ENCODE measurements around the gene CYP2S1.

CYP2S1 gene

DNA sequence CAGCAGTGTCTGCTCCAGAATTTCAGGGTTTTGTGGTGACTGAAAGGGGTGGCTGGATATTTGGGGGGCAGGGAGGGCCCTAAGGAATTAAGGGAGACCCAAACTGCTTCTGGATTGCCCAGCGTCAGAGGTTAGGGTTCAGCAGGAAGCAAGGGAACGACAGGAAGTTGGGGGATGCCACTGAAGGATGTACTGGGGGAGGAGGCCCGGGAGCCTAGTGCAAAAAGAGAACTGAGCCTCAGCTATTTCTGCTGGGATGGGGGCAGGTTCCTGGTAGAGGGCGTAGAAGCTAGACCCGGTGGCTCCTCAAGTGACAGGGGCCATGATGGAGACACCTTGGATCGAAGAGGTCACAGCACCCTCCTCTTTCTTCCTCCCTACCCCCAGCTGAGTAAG is 1.1 kb downstream of the CYP2S1 start:
- Histone ChIP-seq H3K4me3 (IDR thresholded peaks at IDR 0.05; ENCODE audit: insufficient read depth, low read depth, low read length) (no peak overlapping the region), H3K9ac (no peak overlapping the region)

DNA sequence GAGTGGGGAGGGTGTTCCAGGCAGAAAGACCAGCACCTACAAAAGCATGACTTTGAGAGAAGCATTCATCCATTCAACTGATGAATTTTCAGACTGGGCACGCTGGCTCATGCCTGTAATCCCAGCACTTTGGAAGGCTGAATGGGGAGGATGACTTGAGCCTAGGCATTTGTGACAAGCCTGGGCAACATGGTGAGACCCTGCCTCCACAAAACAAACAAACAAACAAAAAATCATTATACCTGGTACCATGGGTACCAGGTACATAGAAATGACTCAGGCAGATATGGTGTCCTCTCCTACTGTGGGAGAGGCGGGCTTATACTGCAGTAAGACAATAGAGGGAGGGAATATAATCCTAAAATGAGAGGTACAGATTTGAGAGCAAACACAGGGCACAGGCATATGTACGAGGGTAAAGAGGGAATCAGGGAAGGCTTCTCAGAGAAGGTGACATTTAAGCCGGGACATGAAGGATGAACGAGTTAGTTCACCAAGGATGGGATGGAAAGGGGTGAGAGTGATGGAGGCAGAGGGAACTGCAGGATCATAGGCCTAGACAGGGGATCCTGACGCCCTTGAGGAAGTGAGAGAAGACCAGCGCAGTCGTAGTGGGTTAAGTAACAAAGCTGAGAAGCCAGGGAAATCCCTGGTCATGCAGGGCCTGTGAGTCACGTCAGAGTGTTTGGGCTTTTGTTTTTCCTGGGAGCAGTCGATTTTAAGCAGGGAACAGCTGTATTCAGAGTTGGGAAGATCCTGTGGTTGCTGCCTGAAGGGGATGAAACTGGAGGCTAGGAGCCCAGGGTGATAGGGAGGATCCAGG is 2.9 kb downstream of the CYP2S1 start:
- no peak overlapping the region for H3K9ac ChIP-seq
- H2AFZ ChIP-seq (ENCODE audit: low read depth), result no peak overlapping the region
- H3K27ac ChIP-seq, result no peak overlapping the region
- no peak overlapping the region for H3K4me3 ChIP-seq (IDR thresholded peaks at IDR 0.05; ENCODE audit: insufficient read depth, low read depth, low read length)
- H3K27me3 ChIP-seq (ENCODE audit: insufficient read depth, low read depth), result peaks cover 69% of the 10 kb centered on the region
- no peaks in the 10 kb centered on the region for H4K20me1 ChIP-seq (ENCODE audit: insufficient read depth)
- H3K4me2 ChIP-seq, result no peak overlapping the region
- no peaks in the 10 kb centered on the region for H3K36me3 ChIP-seq (ENCODE audit: insufficient read depth)
- TF ChIP-seq, protein P1, sequence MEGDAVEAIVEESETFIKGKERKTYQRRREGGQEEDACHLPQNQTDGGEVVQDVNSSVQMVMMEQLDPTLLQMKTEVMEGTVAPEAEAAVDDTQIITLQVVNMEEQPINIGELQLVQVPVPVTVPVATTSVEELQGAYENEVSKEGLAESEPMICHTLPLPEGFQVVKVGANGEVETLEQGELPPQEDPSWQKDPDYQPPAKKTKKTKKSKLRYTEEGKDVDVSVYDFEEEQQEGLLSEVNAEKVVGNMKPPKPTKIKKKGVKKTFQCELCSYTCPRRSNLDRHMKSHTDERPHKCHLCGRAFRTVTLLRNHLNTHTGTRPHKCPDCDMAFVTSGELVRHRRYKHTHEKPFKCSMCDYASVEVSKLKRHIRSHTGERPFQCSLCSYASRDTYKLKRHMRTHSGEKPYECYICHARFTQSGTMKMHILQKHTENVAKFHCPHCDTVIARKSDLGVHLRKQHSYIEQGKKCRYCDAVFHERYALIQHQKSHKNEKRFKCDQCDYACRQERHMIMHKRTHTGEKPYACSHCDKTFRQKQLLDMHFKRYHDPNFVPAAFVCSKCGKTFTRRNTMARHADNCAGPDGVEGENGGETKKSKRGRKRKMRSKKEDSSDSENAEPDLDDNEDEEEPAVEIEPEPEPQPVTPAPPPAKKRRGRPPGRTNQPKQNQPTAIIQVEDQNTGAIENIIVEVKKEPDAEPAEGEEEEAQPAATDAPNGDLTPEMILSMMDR (conservative IDR thresholded peaks at IDR 0.05; ENCODE audit: low read depth, low read length), result no peak
- H3K79me2 ChIP-seq (ENCODE audit: insufficient read depth, low read depth), result no peaks in the 10 kb centered on the region
- no peaks in the 10 kb centered on the region for H3K4me1 ChIP-seq (ENCODE audit: low read depth, poor library complexity, severe bottlenecking)

More for the DNA sequence above, 1.1 kb downstream of the CYP2S1 start:
- Histone ChIP-seq H3K36me3 (ENCODE audit: insufficient read depth) (no peaks in the 10 kb centered on the region), H2AFZ (ENCODE audit: low read depth) (no peak overlapping the region; the same call in 1 of the 2 replicates), H3K4me1 (ENCODE audit: low read depth, poor library complexity, severe bottlenecking) (no peaks in the 10 kb centered on the region), H3K4me2 (no peak overlapping the region), H4K20me1 (ENCODE audit: insufficient read depth) (no peaks in the 10 kb centered on the region), H3K79me2 (ENCODE audit: insufficient read depth, low read depth) (no peaks in the 10 kb centered on the region), H3K27me3 (ENCODE audit: insufficient read depth, low read depth) (peaks cover 55% of the 10 kb centered on the region), H3K27ac (no peak overlapping the region)
- TF ChIP-seq, protein P1 (conservative IDR thresholded peaks at IDR 0.05; ENCODE audit: low read depth, low read length), result no peak

DNA sequence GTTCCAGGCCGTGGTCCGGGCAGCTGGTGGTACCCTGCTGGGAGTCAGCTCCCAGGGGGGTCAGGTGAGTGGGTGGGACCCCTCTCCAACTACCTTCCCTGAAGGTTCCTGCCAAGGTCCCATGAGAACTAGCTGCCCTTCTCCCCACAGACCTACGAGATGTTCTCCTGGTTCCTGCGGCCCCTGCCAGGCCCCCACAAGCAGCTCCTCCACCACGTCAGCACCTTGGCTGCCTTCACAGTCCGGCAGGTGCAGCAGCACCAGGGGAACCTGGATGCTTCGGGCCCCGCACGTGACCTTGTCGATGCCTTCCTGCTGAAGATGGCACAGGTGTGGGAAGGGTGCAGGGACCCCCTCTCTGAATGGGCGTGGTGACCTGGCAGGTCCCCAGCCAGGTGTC is 5.5 kb downstream of the CYP2S1 start:
- Histone ChIP-seq H3K27ac (no peak overlapping the region), H4K20me1 (ENCODE audit: insufficient read depth) (no peaks in the 10 kb centered on the region), H2AFZ (ENCODE audit: low read depth) (no peak overlapping the region), H3K9ac (no peak overlapping the region), H3K79me2 (ENCODE audit: insufficient read depth, low read depth) (no peaks in the 10 kb centered on the region), H3K4me1 (ENCODE audit: low read depth, poor library complexity, severe bottlenecking) (no peaks in the 10 kb centered on the region), H3K4me2 (no peak overlapping the region), H3K27me3 (ENCODE audit: insufficient read depth, low read depth) (peaks cover 57% of the 10 kb centered on the region), H3K4me3 (IDR thresholded peaks at IDR 0.05; ENCODE audit: insufficient read depth, low read depth, low read length) (no peak overlapping the region), H3K36me3 (ENCODE audit: insufficient read depth) (no peaks in the 10 kb centered on the region)
- TF ChIP-seq, protein P1 (conservative IDR thresholded peaks at IDR 0.05; ENCODE audit: low read depth, low read length), result no peak

DNA sequence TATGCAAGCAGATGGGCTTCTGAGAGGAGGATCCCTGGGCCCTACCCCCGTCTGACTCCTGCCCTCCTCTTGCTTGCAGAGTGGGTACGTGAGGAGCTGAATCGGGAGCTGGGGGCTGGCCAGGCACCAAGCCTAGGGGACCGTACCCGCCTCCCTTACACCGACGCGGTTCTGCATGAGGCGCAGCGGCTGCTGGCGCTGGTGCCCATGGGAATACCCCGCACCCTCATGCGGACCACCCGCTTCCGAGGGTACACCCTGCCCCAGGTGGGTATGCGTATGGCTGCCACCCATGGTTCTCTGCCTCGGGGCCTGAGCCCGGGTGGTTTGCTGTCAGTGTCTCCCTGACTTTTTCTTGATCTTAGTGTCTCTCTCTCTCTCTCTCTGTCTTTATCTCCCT is 10.4 kb downstream of the CYP2S1 start:
- no peaks in the 10 kb centered on the region for H3K79me2 ChIP-seq (ENCODE audit: insufficient read depth, low read depth)
- TF ChIP-seq, protein P1 (conservative IDR thresholded peaks at IDR 0.05; ENCODE audit: low read depth, low read length), result no peak
- H3K36me3 ChIP-seq (ENCODE audit: insufficient read depth), result no peaks in the 10 kb centered on the region
- no peaks in the 10 kb centered on the region for H3K4me1 ChIP-seq (ENCODE audit: low read depth, poor library complexity, severe bottlenecking)
- H3K4me2 ChIP-seq, result no peak overlapping the region
- no peaks in the 10 kb centered on the region for H4K20me1 ChIP-seq (ENCODE audit: insufficient read depth)
- H3K27ac ChIP-seq, result no peak overlapping the region
- peaks cover 22% of the 10 kb centered on the region for H3K27me3 ChIP-seq (ENCODE audit: insufficient read depth, low read depth)
- no peak overlapping the region for H2AFZ ChIP-seq (ENCODE audit: low read depth)
- no peak overlapping the region for H3K9ac ChIP-seq
- H3K4me3 ChIP-seq (IDR thresholded peaks at IDR 0.05; ENCODE audit: insufficient read depth, low read depth, low read length), result no peak overlapping the region

Measured in KMS-11 (cell line).